Astrocyte (in vitro differentiated cells and primary cell): Measurements from ENCODE around the gene MDFIC2. TPM values are rescaled to one million over a fixed set of nuclear protein-coding genes. Genes with fewer than 3 reads are reported as not detected.
"Not testable (repeated sequence)": the region's sequence is repeated elsewhere in the genome, so short reads cannot be mapped to it uniquely, and the experiment has no call there.

Experiments used
- DNase-seq: peaks from one replicate; pipeline ENCODE4 v3.0.0-alpha.2; 2010; ENCODE audit warnings: low read depth
- FAIRE-seq: peaks from 2 replicates; lab custom pipeline; 2011; peaks lifted over from hg19 to GRCh38; lab: Jason Lieb, UNC
- H2AFZ ChIP-seq: 2 replicates; pipeline ENCODE4 v1.6.0; 2012; ENCODE audit warnings: low read depth, low read length, inconsistent platforms
- H3K27ac ChIP-seq: 2 replicates; pipeline ENCODE4 v1.5.1; 2011; ENCODE audit warnings: low read depth, low read length, inconsistent platforms
- H3K27me3 ChIP-seq: 2 replicates; pipeline ENCODE4 v1.6.0; 2011; ENCODE audit warnings: low read length, inconsistent platforms; ENCODE audit not compliant: insufficient read depth
- H3K36me3 ChIP-seq: 2 replicates; pipeline ENCODE4 v1.5.1; 2011; ENCODE audit warnings: low read length, inconsistent platforms; ENCODE audit not compliant: insufficient read depth
- H3K4me1 ChIP-seq: 2 replicates; pipeline ENCODE4 v1.5.1; 2011; ENCODE audit warnings: low read length, inconsistent platforms; ENCODE audit not compliant: insufficient read depth
- H3K4me2 ChIP-seq: 2 replicates; pipeline ENCODE4 v1.6.0; 2012; ENCODE audit warnings: low read length, inconsistent platforms
- H3K4me3 ChIP-seq: 2 replicates; pipeline ENCODE4 v1.5.1; 2011; ENCODE audit warnings: low read depth, mild to moderate bottlenecking, low read length, inconsistent platforms; ENCODE audit not compliant: insufficient read depth
- H3K79me2 ChIP-seq: 2 replicates; pipeline ENCODE4 v1.6.0; 2012; ENCODE audit warnings: mild to moderate bottlenecking, low read length, inconsistent platforms; ENCODE audit not compliant: insufficient read depth
- H3K9ac ChIP-seq: 2 replicates; pipeline ENCODE4 v1.6.0; 2012; ENCODE audit warnings: mild to moderate bottlenecking, low read length, inconsistent platforms
- H3K9me3 ChIP-seq: 2 replicates; pipeline ENCODE4 v1.5.1; 2012; ENCODE audit warnings: low read depth, mild to moderate bottlenecking, low read length, inconsistent platforms; ENCODE audit not compliant: insufficient read depth
- H4K20me1 ChIP-seq: 2 replicates; pipeline ENCODE4 v1.6.0; 2012; ENCODE audit warnings: low read length, inconsistent platforms; ENCODE audit not compliant: insufficient read depth
- H3K27ac Mint-ChIP-seq: one replicate; pipeline ENCODE4 v1.8.0; 2021; ENCODE audit warnings: mild to moderate bottlenecking, mixed read lengths; ENCODE audit not compliant: unreplicated experiment
- H3K27me3 Mint-ChIP-seq: one replicate; pipeline ENCODE4 v1.8.0; 2021; ENCODE audit warnings: low read depth, mixed read lengths; ENCODE audit not compliant: unreplicated experiment
- H3K36me3 Mint-ChIP-seq: one replicate; pipeline ENCODE4 v1.8.0; 2021; ENCODE audit warnings: low read depth, mixed read lengths; ENCODE audit not compliant: unreplicated experiment
- H3K4me1 Mint-ChIP-seq: one replicate; pipeline ENCODE4 v1.8.0; 2021; ENCODE audit warnings: low read depth, mixed read lengths; ENCODE audit not compliant: unreplicated experiment
- H3K4me3 Mint-ChIP-seq: one replicate; pipeline ENCODE4 v1.8.0; 2021; ENCODE audit warnings: mild to moderate bottlenecking, moderate library complexity, mixed read lengths; ENCODE audit not compliant: unreplicated experiment
- H3K9me3 Mint-ChIP-seq: one replicate; pipeline ENCODE4 v1.8.0; 2021; ENCODE audit warnings: mild to moderate bottlenecking, mixed read lengths; ENCODE audit not compliant: unreplicated experiment
- CTCF ChIP-seq: IDR thresholded peaks from 2 replicates; pipeline ENCODE4 v1.5.1; 2011; ENCODE audit warnings: low read depth, mild to moderate bottlenecking, inconsistent platforms, low read length, moderate library complexity; ENCODE audit not compliant: insufficient read depth
- EZH2 ChIP-seq: IDR thresholded peaks from 2 replicates; pipeline ENCODE4 v1.6.1; 2012; ENCODE audit warnings: mild to moderate bottlenecking, low read length, inconsistent platforms; ENCODE audit not compliant: insufficient read depth
- total RNA-seq: library from RNA; stranded (reverse); gene quantifications from 2 replicates; pipeline ENCODE4 v1.2.1, GENCODE V29; 2021

The MDFIC2 gene
- total RNA-seq, 1 donor from 2014 or later = not detected

- FAIRE-seq = no peak
- no peak overlapping the region for H3K4me2 ChIP-seq
- peaks cover 2% of the 10 kb centered on the region for H3K4me1 Mint-ChIP-seq
- H3K27me3 Mint-ChIP-seq = no peaks in the 10 kb centered on the region
- no peaks in the 10 kb centered on the region for H3K36me3 Mint-ChIP-seq
- H3K27ac ChIP-seq = no peak overlapping the region
- H3K4me1 ChIP-seq = no peaks in the 10 kb centered on the region
- H4K20me1 ChIP-seq = no peaks in the 10 kb centered on the region
- H3K27me3 ChIP-seq = no peaks in the 10 kb centered on the region
- H3K9ac ChIP-seq = no peak overlapping the region
- H3K27ac Mint-ChIP-seq = no peak overlapping the region
- peak; percentile 12 for DNase-seq
- H3K36me3 ChIP-seq = no peaks in the 10 kb centered on the region
- no peak overlapping the region for H3K4me3 ChIP-seq
- peaks cover 5% of the 10 kb centered on the region for H3K9me3 Mint-ChIP-seq
- no peaks in the 10 kb centered on the region for H3K9me3 ChIP-seq
- H3K4me3 Mint-ChIP-seq = no peak overlapping the region
- H2AFZ ChIP-seq = no peak overlapping the region
- no peak for TF ChIP-seq EZH2
- peak; percentile 73 for TF ChIP-seq CTCF
- H3K79me2 ChIP-seq = no peaks in the 10 kb centered on the region
Measured at GRCh38 chr3:70358978-70359580, 46.6 kb upstream of the MDFIC2 start.

- Histone ChIP-seq H3K4me3 (no peak overlapping the region), H3K9ac (no peak overlapping the region), H3K9me3 (no peaks in the 10 kb centered on the region), H2AFZ (no peak overlapping the region), H4K20me1 (no peaks in the 10 kb centered on the region), H3K27me3 (no peaks in the 10 kb centered on the region), H3K79me2 (no peaks in the 10 kb centered on the region), H3K36me3 (no peaks in the 10 kb centered on the region), H3K4me2 (no peak overlapping the region), H3K27ac (no peak overlapping the region), H3K4me1 (no peaks in the 10 kb centered on the region)
- Mint-ChIP-seq H3K27ac (no peak overlapping the region), H3K4me3 (no peak overlapping the region), H3K36me3 (no peaks in the 10 kb centered on the region), H3K9me3 (peaks cover 8% of the 10 kb centered on the region), H3K27me3 (no peaks in the 10 kb centered on the region), H3K4me1 (no peaks in the 10 kb centered on the region)
- DNase-seq (no peak), FAIRE-seq (no peak)
- TF ChIP-seq CTCF (no peak), EZH2 (no peak)
Measured at GRCh38 chr3:70352215-70352614, 39.8 kb upstream of the MDFIC2 start.

GRCh38 chr3:70342149-70342548, 29.7 kb upstream of the MDFIC2 start:
- H3K27ac ChIP-seq = no peak overlapping the region
- H3K4me1 ChIP-seq = no peaks in the 10 kb centered on the region
- no peak for DNase-seq
- no peaks in the 10 kb centered on the region for H3K9me3 ChIP-seq
- Mint-ChIP-seq H3K4me3 (no peak overlapping the region), H3K4me1 (no peaks in the 10 kb centered on the region), H3K27me3 (no peaks in the 10 kb centered on the region), H3K27ac (no peak overlapping the region), H3K9me3 (peaks cover 2% of the 10 kb centered on the region), H3K36me3 (no peaks in the 10 kb centered on the region)
- no peak overlapping the region for H3K4me2 ChIP-seq
- TF ChIP-seq CTCF (no peak), EZH2 (no peak)
- FAIRE-seq = no peak
- no peak overlapping the region for H3K9ac ChIP-seq
- H2AFZ ChIP-seq = no peak overlapping the region
- no peak overlapping the region for H3K4me3 ChIP-seq
- no peaks in the 10 kb centered on the region for H4K20me1 ChIP-seq
- H3K79me2 ChIP-seq = no peaks in the 10 kb centered on the region
- no peaks in the 10 kb centered on the region for H3K27me3 ChIP-seq
- no peaks in the 10 kb centered on the region for H3K36me3 ChIP-seq

- not testable (repeated sequence) for H3K27me3 Mint-ChIP-seq, H3K27ac ChIP-seq, H2AFZ ChIP-seq, H3K4me2 ChIP-seq, H3K4me1 ChIP-seq, H3K36me3 ChIP-seq, H3K9me3 ChIP-seq, H3K4me3 Mint-ChIP-seq, H3K4me3 ChIP-seq, H3K9ac ChIP-seq, H3K27me3 ChIP-seq, H3K36me3 Mint-ChIP-seq, H4K20me1 ChIP-seq, FAIRE-seq, H3K4me1 Mint-ChIP-seq, H3K9me3 Mint-ChIP-seq, H3K79me2 ChIP-seq, DNase-seq, H3K27ac Mint-ChIP-seq
Measured at GRCh38 chr3:70336885-70337284, 24.4 kb upstream of the MDFIC2 start.
